OCI-LY7 (cell line): Measurements from ENCODE around the gene SPACA7. TPM values are rescaled to one million over a fixed set of nuclear protein-coding genes. Genes with fewer than 3 reads are reported as not detected.

Experiments
- BruUV-seq: library from RNA; stranded (reverse); fragments of 400-500 nt; replicated peaks from 2 replicates; lab custom pipeline; 2021; lab: Mats Ljungman, UMichigan
- CTCF ChIA-PET: fragments of 300-600 bp; sonication (Branson Sonifier 250); formaldehyde crosslinking; loops from one replicate; lab custom pipeline; 2022; ENCODE audit warnings: antibody characterized with exemption; ENCODE audit not compliant: unreplicated experiment; lab: Charles Lee
- POLR2A ChIA-PET: fragments of 300-600 bp; sonication (Branson Sonifier 250); formaldehyde crosslinking; loops from one replicate; lab custom pipeline; 2022; ENCODE audit warnings: antibody characterized with exemption; lab: Charles Lee
- DNase-seq: peaks from one replicate; pipeline ENCODE4 v3.0.0-alpha.2; 2015; ENCODE audit warnings: low spot score
- H2AFZ ChIP-seq: fragments of 200-600 bp; sonication (generic), shearing (Covaris generic); 2 replicates; pipeline ENCODE4 v1.6.1; 2014; ENCODE audit warnings: mild to moderate bottlenecking, antibody characterized with exemption, low read length, moderate library complexity
- H3K27ac ChIP-seq: fragments of 200-600 bp; sonication (generic); 2 replicates; pipeline ENCODE4 v1.5.1; 2014; ENCODE audit warnings: mixed run types, low read depth, mild to moderate bottlenecking, moderate library complexity, low read length, inconsistent platforms; ENCODE audit not compliant: poor library complexity, severe bottlenecking
- H3K36me3 ChIP-seq: fragments of 200-600 bp; sonication (generic); 2 replicates; pipeline ENCODE4 v1.6.1; 2014; ENCODE audit warnings: mild to moderate bottlenecking, antibody characterized with exemption, low read length, moderate library complexity, mixed read lengths; ENCODE audit not compliant: insufficient read depth
- H3K4me1 ChIP-seq: fragments of 200-600 bp; sonication (generic); 2 replicates; pipeline ENCODE4 v1.5.1; 2014; ENCODE audit warnings: mild to moderate bottlenecking, low read length; ENCODE audit not compliant: insufficient read depth, poor library complexity, severe bottlenecking
- H3K4me2 ChIP-seq: fragments of 200-600 bp; sonication (generic); 2 replicates; pipeline ENCODE4 v1.6.1; 2014; ENCODE audit warnings: mild to moderate bottlenecking, low read length
- H3K4me3 ChIP-seq: fragments of 200-600 bp; sonication (generic); 2 replicates; pipeline ENCODE4 v1.5.1; 2014; ENCODE audit warnings: mild to moderate bottlenecking, low read depth, low read length; ENCODE audit not compliant: poor library complexity, severe bottlenecking
- H3K79me2 ChIP-seq: fragments of 200-600 bp; sonication (generic); 2 replicates; pipeline ENCODE4 v1.6.1; 2016; ENCODE audit warnings: low read depth, mild to moderate bottlenecking, low read length, moderate library complexity, mixed read lengths; ENCODE audit not compliant: insufficient read depth
- H3K9me2 ChIP-seq: fragments of 200-600 bp; sonication (generic); 2 replicates; pipeline ENCODE4 v1.6.1; 2016; ENCODE audit warnings: mild to moderate bottlenecking, low read length, mixed read lengths; ENCODE audit not compliant: insufficient read depth
- H3K9me3 ChIP-seq: fragments of 200-600 bp; sonication (generic); 2 replicates; pipeline ENCODE4 v1.6.1; 2014; ENCODE audit warnings: mild to moderate bottlenecking, mixed run types, low read length, mixed read lengths
- H4K20me1 ChIP-seq: fragments of 200-600 bp; sonication (generic); 2 replicates; pipeline ENCODE4 v1.6.1; 2014; ENCODE audit warnings: mild to moderate bottlenecking, antibody characterized with exemption, low read length, moderate library complexity, mixed read lengths; ENCODE audit not compliant: insufficient read depth
- CTCF ChIP-seq: fragments of 200-600 bp; sonication (generic); conservative IDR thresholded peaks from 2 replicates; pipeline ENCODE4 v1.5.1; 2014; ENCODE audit warnings: mild to moderate bottlenecking, antibody characterized with exemption, low read length, moderate library complexity, mixed read lengths
- EZH2phosphoT487 ChIP-seq: fragments of 200-600 bp; sonication (generic); IDR thresholded peaks from 2 replicates; pipeline ENCODE4 v1.6.1; 2018; ENCODE audit warnings: low read depth, borderline replicate concordance, mild to moderate bottlenecking, mixed run types, antibody characterized with exemption, low read length, moderate library complexity, mixed read lengths
- intact Hi-C: fragments of 100-400 bp; cut with micrococcal nuclease; formaldehyde crosslinking; loops from one replicate; pipeline ENCODE4 v1.10.0; 2022; ENCODE audit not compliant: unreplicated experiment
- total RNA-seq, 2 experiments: library from RNA; depleted of rRNA in 1 of 2; stranded (reverse); fragments of >200 nt in 1 of 2; shearing (Covaris generic) in 1 of 2; gene quantifications; 2 replicates each; pipeline ENCODE4 v1.2.3, GENCODE V29; 2014 to 2022

The SPACA7 gene
- total RNA-seq, 2 experiments from 2014 or later: not detected

GRCh38 chr13:112370311-112370710 lies 5.8 kb upstream of the SPACA7 start:
- H3K4me1 ChIP-seq: no peaks in the 10 kb centered on the region
- no peak for TF ChIP-seq EZH2phosphoT487
- no peak for TF ChIP-seq CTCF
- no peak overlapping the region for H3K27ac ChIP-seq
- ChIA-PET CTCF (no interaction called here), POLR2A (no interaction called here)
- no peaks in the 10 kb centered on the region for H3K9me3 ChIP-seq
- H3K79me2 ChIP-seq: no peaks in the 10 kb centered on the region
- DNase-seq: no peak
- no peaks in the 10 kb centered on the region for H3K9me2 ChIP-seq
- BruUV-seq: no TSS peak
- no peaks in the 10 kb centered on the region for H4K20me1 ChIP-seq
- H3K36me3 ChIP-seq: no peaks in the 10 kb centered on the region
- H2AFZ ChIP-seq: no peak overlapping the region
- H3K4me2 ChIP-seq: no peak overlapping the region
- intact Hi-C loops: no loop called here
- H3K4me3 ChIP-seq: no peak overlapping the region

- TF ChIP-seq CTCF (no peak), EZH2phosphoT487 (no peak)
- no peaks in the 10 kb centered on the region for H3K36me3 ChIP-seq
- no peak for DNase-seq
- ChIA-PET POLR2A (no interaction called here), CTCF (no interaction called here)
- H4K20me1 ChIP-seq: no peaks in the 10 kb centered on the region
- H3K4me3 ChIP-seq: no peak overlapping the region
- H3K4me2 ChIP-seq: no peak overlapping the region
- H3K79me2 ChIP-seq: no peaks in the 10 kb centered on the region
- no peak overlapping the region for H2AFZ ChIP-seq
- no peaks in the 10 kb centered on the region for H3K9me3 ChIP-seq
- no peak overlapping the region for H3K27ac ChIP-seq
- H3K4me1 ChIP-seq: no peaks in the 10 kb centered on the region
- no TSS peak for BruUV-seq
- H3K9me2 ChIP-seq: no peaks in the 10 kb centered on the region
- intact Hi-C loops: no loop called here
These were observed 1.9 kb upstream of the SPACA7 start for GRCh38 chr13:112374271-112374670.

- no peaks in the 10 kb centered on the region for H3K4me1 ChIP-seq
- no peak overlapping the region for H2AFZ ChIP-seq
- no peaks in the 10 kb centered on the region for H4K20me1 ChIP-seq
- DNase-seq: no peak
- no peaks in the 10 kb centered on the region for H3K9me3 ChIP-seq
- no peaks in the 10 kb centered on the region for H3K36me3 ChIP-seq
- CTCF ChIA-PET: no interaction called here
- intact Hi-C loops: no loop called here
- H3K9me2 ChIP-seq: no peaks in the 10 kb centered on the region
- TF ChIP-seq CTCF (no peak), EZH2phosphoT487 (no peak)
- POLR2A ChIA-PET: no interaction called here
- H3K27ac ChIP-seq: no peak overlapping the region
- no TSS peak for BruUV-seq
- H3K4me3 ChIP-seq: no peak overlapping the region
- H3K79me2 ChIP-seq: no peaks in the 10 kb centered on the region
- no peak overlapping the region for H3K4me2 ChIP-seq
These were observed 15.6 kb downstream of the SPACA7 start for GRCh38 chr13:112391746-112392145.
